Skeletal muscle cell (primary cell): ENCODE results near the gene GREB1L.

Experiments
- DNase-seq: peaks from one replicate; pipeline ENCODE4 v3.0.0-alpha.2; 2010; ENCODE audit warnings: low read depth
- H3K4me3 ChIP-seq: 2 replicates; pipeline ENCODE4 v1.5.1; 2011; ENCODE audit warnings: low read depth, mild to moderate bottlenecking, control low read depth, low read length, moderate library complexity

GREB1L gene

DNA sequence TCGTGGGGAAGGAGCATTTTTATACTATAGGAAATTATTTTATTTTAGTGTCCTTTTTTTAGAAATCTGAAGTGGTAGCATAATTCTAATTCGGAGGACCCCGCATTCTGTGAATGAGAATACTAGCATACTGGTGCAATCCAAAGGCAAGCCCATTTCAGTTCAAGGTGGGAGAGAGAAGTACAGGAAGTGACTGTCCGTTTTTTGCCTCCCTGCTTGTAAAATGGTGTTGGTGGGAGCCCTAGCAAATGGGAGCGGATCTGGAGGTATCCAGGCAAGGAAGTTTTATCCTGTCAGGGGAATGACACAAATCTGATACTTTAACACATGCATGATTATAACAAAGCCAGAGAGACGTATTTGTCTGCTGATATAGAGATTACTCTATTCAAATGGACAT lies 216.8 kb downstream of the GREB1L start:
- DNase-seq = no peak
- no peak overlapping the region for H3K4me3 ChIP-seq

DNA sequence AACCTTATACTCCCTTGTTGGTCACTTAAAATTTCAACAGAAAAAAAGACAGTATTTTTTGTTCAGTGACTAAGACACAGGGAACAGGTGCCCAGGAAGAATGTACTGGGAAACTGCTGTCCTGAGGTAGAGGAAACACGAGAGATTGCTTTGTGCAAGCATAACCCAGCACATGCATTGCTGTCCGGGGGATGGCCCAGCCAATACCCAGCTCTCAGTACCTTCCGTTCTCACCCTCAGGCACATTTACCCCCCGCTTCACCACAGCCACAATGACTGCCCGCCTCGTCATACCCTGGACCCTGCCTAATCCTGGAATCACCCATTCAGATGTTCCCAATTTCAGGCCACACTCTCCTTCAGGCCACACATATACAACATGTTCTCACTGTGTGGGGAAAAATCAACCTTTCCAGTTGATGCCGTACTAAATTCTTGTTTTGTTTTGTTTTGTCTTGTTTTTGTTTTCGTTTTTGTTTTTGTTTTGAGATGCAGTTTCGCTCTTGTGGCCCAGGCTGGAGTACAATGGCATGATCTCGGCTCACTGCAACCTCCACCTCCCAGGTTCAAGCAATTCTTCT lies 217.8 kb downstream of the GREB1L start:
- no peak overlapping the region for H3K4me3 ChIP-seq

GRCh38 chr18:21461460-21461859 lies 219.4 kb downstream of the GREB1L start:
- no peak for DNase-seq
- H3K4me3 ChIP-seq = no peak overlapping the region

More for the DNA sequence above, 217.8 kb downstream of the GREB1L start:
- no peak for DNase-seq

- no peak for DNase-seq
- no peak overlapping the region for H3K4me3 ChIP-seq
Observed at GRCh38 chr18:21463718-21464117, 221.7 kb downstream of the GREB1L start.

DNA sequence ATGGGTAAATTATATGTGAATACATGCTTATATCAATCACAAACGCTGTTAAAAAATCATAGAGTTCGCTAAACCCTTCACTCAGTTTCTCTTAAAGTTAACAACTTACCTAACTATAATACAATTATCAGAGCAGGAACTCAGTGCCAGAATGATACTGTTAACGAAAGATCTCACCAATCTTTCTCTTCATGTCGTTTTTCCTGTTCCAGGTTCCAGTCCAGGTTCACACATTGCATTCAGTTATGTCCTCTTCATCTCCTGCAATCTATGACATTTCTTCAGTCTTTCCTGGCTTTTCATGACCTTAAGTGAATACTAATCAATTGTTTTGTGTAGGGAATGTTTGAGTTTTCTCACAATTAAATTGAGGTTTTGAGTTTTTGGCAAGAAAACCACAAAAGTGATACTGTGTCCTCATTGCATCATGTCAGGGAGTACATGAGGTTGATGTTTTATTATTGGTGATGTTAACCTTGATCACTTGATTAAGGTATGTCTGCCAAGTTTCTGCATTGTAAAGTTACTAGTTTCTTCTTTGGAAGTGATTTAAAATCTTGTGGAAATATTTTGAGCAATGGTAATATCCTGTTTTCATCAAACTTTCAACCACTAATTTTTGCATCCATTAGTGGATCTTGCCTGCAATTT lies 226.6 kb downstream of the GREB1L start:
- no peak for DNase-seq

GRCh38 chr18:21472741-21473140 lies 230.7 kb downstream of the GREB1L start:
- no peak overlapping the region for H3K4me3 ChIP-seq
- DNase-seq = no peak

More for the DNA sequence above, 226.6 kb downstream of the GREB1L start:
- H3K4me3 ChIP-seq = no peak overlapping the region

DNA sequence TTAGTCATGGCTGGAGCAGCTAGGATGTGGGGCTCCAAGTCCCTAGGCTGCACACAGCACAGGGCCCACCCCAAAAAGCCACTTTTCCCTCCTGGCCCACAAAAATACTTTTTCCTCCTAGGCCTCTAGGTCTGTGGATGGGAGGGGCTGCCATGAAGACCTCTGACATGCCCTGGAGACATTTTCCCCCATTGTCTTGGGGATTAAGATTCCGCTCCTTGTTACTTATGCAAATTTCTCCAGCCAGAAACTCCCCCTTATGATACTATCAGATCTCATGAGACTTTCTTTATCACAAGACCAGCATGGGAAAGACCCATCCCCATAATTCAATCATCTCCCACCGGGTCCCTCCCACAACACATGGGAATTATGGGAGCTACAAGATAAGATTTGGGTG lies 232.6 kb downstream of the GREB1L start:
- no peak overlapping the region for H3K4me3 ChIP-seq
- DNase-seq = no peak

GRCh38 chr18:21479721-21480120 lies 237.7 kb downstream of the GREB1L start:
- no peak overlapping the region for H3K4me3 ChIP-seq
- no peak for DNase-seq

DNA sequence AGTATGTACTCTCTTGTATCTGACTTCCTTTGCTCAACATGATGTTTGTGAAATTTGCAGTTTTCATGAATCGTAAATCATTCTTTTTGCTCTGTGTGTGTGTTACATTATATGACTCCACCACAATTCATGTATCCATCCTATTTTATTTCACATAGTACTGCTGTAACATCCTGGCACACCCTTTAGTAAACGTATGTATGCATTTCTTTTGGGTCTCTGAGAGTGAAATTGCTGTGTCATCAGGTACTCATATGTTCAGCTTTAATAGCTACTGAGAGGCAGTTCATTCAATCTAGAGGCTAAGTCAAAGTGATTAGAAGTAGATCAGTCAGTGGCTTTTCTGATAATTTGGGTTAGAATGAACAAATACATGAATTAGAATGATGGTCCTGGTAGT lies 239.7 kb downstream of the GREB1L start:
- no peak for DNase-seq
- H3K4me3 ChIP-seq = no peak overlapping the region

DNA sequence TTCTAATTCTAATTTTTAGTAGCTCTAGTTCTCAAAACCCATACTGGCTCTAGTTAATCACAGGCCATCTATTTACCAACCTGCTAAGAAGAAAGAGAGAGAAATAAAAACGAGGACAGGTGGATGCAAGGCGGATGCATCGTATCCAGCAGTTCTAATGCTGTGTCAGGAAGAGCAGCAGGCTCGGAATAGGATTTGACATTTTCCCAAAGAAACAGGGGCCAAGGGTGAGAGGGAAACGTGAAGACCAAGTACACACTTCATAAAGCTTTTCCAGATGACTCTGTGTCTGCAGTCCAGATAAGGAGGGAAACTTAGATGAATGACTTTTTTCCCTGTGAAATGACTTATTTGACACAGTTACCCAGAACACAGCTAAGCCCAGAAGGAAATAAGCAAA lies 241.0 kb downstream of the GREB1L start:
- no peak overlapping the region for H3K4me3 ChIP-seq
- no peak for DNase-seq

GRCh38 chr18:21484851-21485636 lies 243.0 kb downstream of the GREB1L start:
- DNase-seq = no peak
- H3K4me3 ChIP-seq = no peak overlapping the region

- peak; percentile 10 for DNase-seq
- no peak overlapping the region for H3K4me3 ChIP-seq
Observed at GRCh38 chr18:21486905-21487437, 244.9 kb downstream of the GREB1L start.

DNA sequence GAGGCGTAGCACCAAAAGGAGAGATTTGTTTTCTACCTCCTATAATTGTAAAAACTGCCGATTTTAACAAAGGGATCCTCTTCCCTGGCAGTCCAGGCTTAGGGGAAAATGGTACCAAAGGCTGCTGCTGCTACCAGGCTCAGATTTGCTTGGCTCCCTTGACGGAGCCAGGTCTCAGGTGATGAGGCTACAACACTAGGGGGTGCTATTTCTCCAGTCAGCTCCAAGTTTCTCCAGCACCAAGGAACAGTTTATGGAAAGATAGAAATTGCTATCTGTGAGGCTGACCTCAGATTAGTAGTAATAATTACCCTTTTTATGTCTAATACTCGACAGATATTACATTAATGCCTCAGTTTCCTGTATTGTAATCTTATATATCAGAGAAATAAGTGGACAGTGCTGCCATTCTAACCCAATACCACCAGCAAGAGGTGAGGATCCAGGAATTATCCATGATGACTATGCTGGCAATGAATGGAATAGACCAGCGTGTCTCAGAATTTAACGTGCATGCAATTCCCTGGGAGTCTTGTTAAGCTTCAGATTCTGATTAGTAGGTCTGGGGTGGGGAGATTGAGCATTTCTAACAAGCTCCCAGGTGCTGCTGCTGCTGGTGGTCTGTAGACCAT lies 247.2 kb downstream of the GREB1L start:
- DNase-seq = peak; percentile 5
- no peak overlapping the region for H3K4me3 ChIP-seq

DNA sequence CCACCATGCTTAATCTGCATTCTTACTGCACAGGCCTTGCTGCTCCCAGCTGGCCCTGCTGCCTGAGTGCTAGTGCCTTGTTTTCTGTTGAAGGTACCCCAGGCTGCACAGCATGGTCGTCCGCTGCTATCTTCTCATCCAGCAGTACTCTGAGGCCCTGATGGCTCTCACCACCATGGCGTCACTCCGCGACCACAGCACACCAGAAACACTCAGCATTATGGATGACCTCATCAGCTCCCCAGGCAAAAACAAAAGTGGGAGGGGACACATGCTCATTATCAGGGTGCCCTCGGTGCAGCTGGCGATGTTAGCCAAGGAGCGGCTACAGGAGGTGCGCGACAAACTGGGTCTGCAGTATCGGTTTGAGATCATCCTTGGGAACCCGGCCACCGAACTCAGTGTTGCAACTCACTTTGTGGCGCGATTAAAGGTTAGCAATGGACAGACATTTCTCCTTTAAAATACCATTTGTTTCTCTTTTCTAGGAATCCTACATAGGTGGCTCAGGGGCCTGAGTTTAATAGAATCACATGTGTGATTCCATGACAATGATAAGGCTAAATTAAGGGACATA lies 248.0 kb downstream of the GREB1L start:
- H3K4me3 ChIP-seq = no peak overlapping the region
- no peak for DNase-seq

DNA sequence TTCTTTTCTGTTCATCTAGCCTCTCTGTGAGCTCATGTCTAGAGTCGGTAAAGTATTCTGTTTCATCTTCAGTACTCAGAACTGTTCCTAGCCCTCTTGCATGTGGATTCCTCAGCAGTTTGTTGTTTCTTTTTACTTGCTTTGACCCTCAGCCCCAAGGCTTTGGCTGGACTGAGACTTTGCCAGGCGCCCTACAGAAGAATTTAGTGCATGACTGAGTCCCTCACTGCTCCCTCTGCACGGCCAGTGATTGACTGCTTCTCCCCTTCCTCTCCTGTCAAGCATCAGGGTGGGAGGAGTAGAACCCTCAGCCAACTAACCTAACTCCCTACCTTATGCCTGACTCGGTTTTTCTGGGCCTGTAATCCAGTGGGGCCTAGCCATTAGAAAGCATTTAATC lies 248.7 kb downstream of the GREB1L start:
- H3K4me3 ChIP-seq = no peak overlapping the region
- no peak for DNase-seq

DNA sequence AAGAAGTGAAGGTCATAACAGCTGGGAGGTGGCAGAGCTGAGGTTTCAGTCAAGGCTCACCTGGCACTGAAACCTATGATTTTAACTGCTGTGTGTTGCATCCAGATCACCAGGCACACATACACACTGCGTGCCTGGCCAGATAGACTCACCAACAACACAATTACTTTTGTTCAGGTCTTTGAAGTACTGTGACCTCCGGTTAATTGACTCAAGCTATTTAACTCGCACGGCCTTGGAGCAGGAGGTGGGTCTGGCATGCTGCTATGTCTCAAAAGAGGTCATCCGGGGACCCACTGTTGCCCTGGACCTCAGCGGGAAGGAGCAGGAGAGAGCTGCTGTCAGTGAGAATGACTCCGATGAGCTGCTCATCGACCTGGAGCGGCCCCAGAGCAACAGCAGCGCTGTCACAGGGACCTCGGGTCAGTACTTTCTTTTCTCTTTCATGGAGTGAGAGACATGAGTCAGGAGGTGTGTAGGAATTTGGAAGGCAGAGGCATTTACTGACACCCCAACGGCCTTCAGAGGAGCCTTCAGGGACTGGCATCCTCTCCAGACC lies 254.3 kb downstream of the GREB1L start:
- no peak overlapping the region for H3K4me3 ChIP-seq
- DNase-seq = no peak

- DNase-seq = no peak
- no peak overlapping the region for H3K4me3 ChIP-seq
Observed at GRCh38 chr18:21499997-21500396, 258.0 kb downstream of the GREB1L start.

DNA sequence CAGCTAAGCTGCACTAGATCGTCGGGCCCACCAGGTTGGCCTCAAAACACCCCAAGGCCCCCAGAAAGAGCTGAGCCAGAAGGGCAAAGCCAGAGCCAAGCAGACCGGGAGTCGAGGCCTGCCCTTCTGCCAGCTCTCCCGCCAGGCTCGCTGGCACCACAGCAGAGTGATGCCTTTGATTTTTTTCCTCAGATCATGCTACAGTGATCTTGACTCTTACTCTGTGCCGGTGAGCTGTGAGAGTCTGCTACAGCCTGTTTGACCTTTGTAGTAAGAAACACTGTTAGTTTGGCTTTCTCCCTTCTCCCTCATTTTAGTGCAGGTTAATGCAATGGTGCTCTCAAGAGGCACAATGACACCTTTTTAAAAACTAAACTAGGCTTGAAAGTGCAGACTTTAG lies 260.6 kb downstream of the GREB1L start:
- DNase-seq = no peak
- no peak overlapping the region for H3K4me3 ChIP-seq

GRCh38 chr18:21507913-21508701 lies 266.1 kb downstream of the GREB1L start:
- no peak overlapping the region for H3K4me3 ChIP-seq
- DNase-seq = no peak
